ENCODE results near the gene ADARB2. TPM values are rescaled to one million over a fixed set of nuclear protein-coding genes. Genes with fewer than 3 reads are reported as not detected.

ADARB2 gene
- total and polyA plus RNA-seq, 5 donors from 2014 or later, result 0.27 to 2.9 (median 0.69) TPM; not detected in 1

- no peaks in the 10 kb centered on the region for H3K27me3 Mint-ChIP-seq
- no peak overlapping the region for H3K4me3 ChIP-seq (ENCODE audit: low read depth, low read length)
- no peaks in the 10 kb centered on the region for H3K27me3 ChIP-seq (ENCODE audit: control insufficient read depth, insufficient read depth, low read length)
- H3K9me3 Mint-ChIP-seq, result peaks cover 0 to 1% (median 0%) of the 10 kb centered on the region in 7 donors
- DNase-seq (no peak), ATAC-seq (ENCODE audit: low read depth in 2 of 2) (no peak)
- H3K27ac ChIP-seq (ENCODE audit: insufficient read depth, low read length, poor library complexity, severe bottlenecking), result no peak overlapping the region
- H3K9me3 ChIP-seq (ENCODE audit: control insufficient read depth in 2 of 2, low read length in 2 of 2), result no peaks in the 10 kb centered on the region
- no peak overlapping the region for H3K4me3 Mint-ChIP-seq
- H3K36me3 Mint-ChIP-seq, result no peaks in the 10 kb centered on the region
- H3K27ac Mint-ChIP-seq, result peak overlapping the region in 1 of 3 donors; percentile 66
- peaks cover 0 to 5% (median 0%) of the 10 kb centered on the region in 4 donors for H3K4me1 Mint-ChIP-seq
- no peaks in the 10 kb centered on the region for H3K36me3 ChIP-seq (ENCODE audit: control insufficient read depth, insufficient read depth, low read length)
- H3K4me1 ChIP-seq (ENCODE audit: control insufficient read depth, insufficient read depth, low read length, poor library complexity, severe bottlenecking), result no peaks in the 10 kb centered on the region
Measured at GRCh38 chr10:1685699-1686490, 51.4 kb downstream of the ADARB2 start.

- H3K4me1 ChIP-seq (ENCODE audit: control insufficient read depth, insufficient read depth, low read length, poor library complexity, severe bottlenecking), result no peaks in the 10 kb centered on the region
- H3K4me3 Mint-ChIP-seq, result no peak overlapping the region
- H3K27me3 Mint-ChIP-seq, result no peaks in the 10 kb centered on the region
- H3K36me3 Mint-ChIP-seq, result no peaks in the 10 kb centered on the region
- H3K27ac ChIP-seq (ENCODE audit: insufficient read depth, low read length, poor library complexity, severe bottlenecking), result no peak overlapping the region
- H3K4me3 ChIP-seq (ENCODE audit: low read depth, low read length), result no peak overlapping the region
- H3K9me3 ChIP-seq (ENCODE audit: control insufficient read depth in 2 of 2, low read length in 2 of 2), result no peaks in the 10 kb centered on the region
- no peak overlapping the region for H3K27ac Mint-ChIP-seq
- H3K4me1 Mint-ChIP-seq, result peaks cover 0 to 5% (median 0%) of the 10 kb centered on the region in 4 donors
- H3K27me3 ChIP-seq (ENCODE audit: control insufficient read depth, insufficient read depth, low read length), result no peaks in the 10 kb centered on the region
- peaks cover 0 to 1% (median 0%) of the 10 kb centered on the region in 7 donors for H3K9me3 Mint-ChIP-seq
- no peak for DNase-seq
- no peak for ATAC-seq (ENCODE audit: low read depth in 2 of 2)
- no peaks in the 10 kb centered on the region for H3K36me3 ChIP-seq (ENCODE audit: control insufficient read depth, insufficient read depth, low read length)
Measured at GRCh38 chr10:1684991-1685390, 52.3 kb downstream of the ADARB2 start.

GRCh38 chr10:1683649-1684048, 53.7 kb downstream of the ADARB2 start:
- ATAC-seq (ENCODE audit: low read depth in 2 of 2) (no peak), DNase-seq (no peak)
- Histone ChIP-seq H3K4me1 (ENCODE audit: control insufficient read depth, insufficient read depth, low read length, poor library complexity, severe bottlenecking) (no peaks in the 10 kb centered on the region), H3K4me3 (ENCODE audit: low read depth, low read length) (no peak overlapping the region), H3K27me3 (ENCODE audit: control insufficient read depth, insufficient read depth, low read length) (no peaks in the 10 kb centered on the region), H3K27ac (ENCODE audit: insufficient read depth, low read length, poor library complexity, severe bottlenecking) (no peak overlapping the region), H3K9me3 (ENCODE audit: control insufficient read depth in 2 of 2, low read length in 2 of 2) (no peaks in the 10 kb centered on the region), H3K36me3 (ENCODE audit: control insufficient read depth, insufficient read depth, low read length) (no peaks in the 10 kb centered on the region)
- Mint-ChIP-seq H3K9me3 (peaks cover 0 to 1% (median 0%) of the 10 kb centered on the region in 7 donors), H3K4me1 (no peaks in the 10 kb centered on the region), H3K4me3 (no peak overlapping the region), H3K27me3 (no peaks in the 10 kb centered on the region), H3K27ac (no peak overlapping the region), H3K36me3 (no peaks in the 10 kb centered on the region)

- Histone ChIP-seq H3K36me3 (ENCODE audit: control insufficient read depth, insufficient read depth, low read length) (no peaks in the 10 kb centered on the region), H3K4me3 (ENCODE audit: low read depth, low read length) (no peak overlapping the region), H3K9me3 (ENCODE audit: control insufficient read depth in 2 of 2, low read length in 2 of 2) (no peaks in the 10 kb centered on the region), H3K27ac (ENCODE audit: insufficient read depth, low read length, poor library complexity, severe bottlenecking) (no peak overlapping the region), H3K27me3 (ENCODE audit: control insufficient read depth, insufficient read depth, low read length) (no peaks in the 10 kb centered on the region), H3K4me1 (ENCODE audit: control insufficient read depth, insufficient read depth, low read length, poor library complexity, severe bottlenecking) (no peaks in the 10 kb centered on the region)
- H3K4me1 Mint-ChIP-seq, result no peaks in the 10 kb centered on the region
- no peak for ATAC-seq (ENCODE audit: low read depth in 2 of 2)
- no peak overlapping the region for H3K4me3 Mint-ChIP-seq
- no peaks in the 10 kb centered on the region for H3K27me3 Mint-ChIP-seq
- H3K36me3 Mint-ChIP-seq, result no peaks in the 10 kb centered on the region
- H3K9me3 Mint-ChIP-seq, result peaks cover 0 to 1% (median 0%) of the 10 kb centered on the region in 7 donors
- no peak for DNase-seq
- no peak overlapping the region for H3K27ac Mint-ChIP-seq
Measured at GRCh38 chr10:1679821-1680650, 57.3 kb downstream of the ADARB2 start.

GRCh38 chr10:1678084-1678483, 59.2 kb downstream of the ADARB2 start:
- ATAC-seq (ENCODE audit: low read depth in 2 of 2), result no peak
- no peaks in the 10 kb centered on the region for H3K36me3 ChIP-seq (ENCODE audit: control insufficient read depth, insufficient read depth, low read length)
- Mint-ChIP-seq H3K9me3 (peaks cover 0 to 2% (median 0%) of the 10 kb centered on the region in 7 donors), H3K4me1 (no peaks in the 10 kb centered on the region), H3K4me3 (no peak overlapping the region), H3K36me3 (no peaks in the 10 kb centered on the region), H3K27me3 (no peaks in the 10 kb centered on the region), H3K27ac (no peak overlapping the region)
- H3K9me3 ChIP-seq (ENCODE audit: control insufficient read depth in 2 of 2, low read length in 2 of 2), result no peaks in the 10 kb centered on the region
- no peak for DNase-seq
- H3K27ac ChIP-seq (ENCODE audit: insufficient read depth, low read length, poor library complexity, severe bottlenecking), result no peak overlapping the region
- H3K27me3 ChIP-seq (ENCODE audit: control insufficient read depth, insufficient read depth, low read length), result no peaks in the 10 kb centered on the region
- H3K4me3 ChIP-seq (ENCODE audit: low read depth, low read length), result no peak overlapping the region
- H3K4me1 ChIP-seq (ENCODE audit: control insufficient read depth, insufficient read depth, low read length, poor library complexity, severe bottlenecking), result no peaks in the 10 kb centered on the region

- H3K9me3 Mint-ChIP-seq, result peaks cover 0 to 2% (median 0%) of the 10 kb centered on the region in 7 donors
- no peaks in the 10 kb centered on the region for H3K36me3 Mint-ChIP-seq
- H3K27ac Mint-ChIP-seq, result no peak overlapping the region
- no peaks in the 10 kb centered on the region for H3K27me3 Mint-ChIP-seq
- Histone ChIP-seq H3K9me3 (ENCODE audit: control insufficient read depth in 2 of 2, low read length in 2 of 2) (no peaks in the 10 kb centered on the region), H3K27me3 (ENCODE audit: control insufficient read depth, insufficient read depth, low read length) (no peaks in the 10 kb centered on the region), H3K27ac (ENCODE audit: insufficient read depth, low read length, poor library complexity, severe bottlenecking) (no peak overlapping the region), H3K4me1 (ENCODE audit: control insufficient read depth, insufficient read depth, low read length, poor library complexity, severe bottlenecking) (no peaks in the 10 kb centered on the region), H3K4me3 (ENCODE audit: low read depth, low read length) (no peak overlapping the region), H3K36me3 (ENCODE audit: control insufficient read depth, insufficient read depth, low read length) (no peaks in the 10 kb centered on the region)
- DNase-seq (no peak), ATAC-seq (ENCODE audit: low read depth in 2 of 2) (no peak)
- no peak overlapping the region for H3K4me3 Mint-ChIP-seq
- H3K4me1 Mint-ChIP-seq, result no peaks in the 10 kb centered on the region
Measured at GRCh38 chr10:1677307-1677939, 59.9 kb downstream of the ADARB2 start.

- Mint-ChIP-seq H3K27ac (no peak overlapping the region), H3K36me3 (no peaks in the 10 kb centered on the region), H3K4me1 (no peaks in the 10 kb centered on the region), H3K9me3 (peaks cover 0 to 4% (median 0%) of the 10 kb centered on the region in 7 donors), H3K27me3 (no peaks in the 10 kb centered on the region), H3K4me3 (no peak overlapping the region)
- Histone ChIP-seq H3K4me1 (ENCODE audit: control insufficient read depth, insufficient read depth, low read length, poor library complexity, severe bottlenecking) (no peaks in the 10 kb centered on the region), H3K27me3 (ENCODE audit: control insufficient read depth, insufficient read depth, low read length) (no peaks in the 10 kb centered on the region), H3K27ac (ENCODE audit: insufficient read depth, low read length, poor library complexity, severe bottlenecking) (no peak overlapping the region), H3K36me3 (ENCODE audit: control insufficient read depth, insufficient read depth, low read length) (no peaks in the 10 kb centered on the region), H3K9me3 (ENCODE audit: control insufficient read depth in 2 of 2, low read length in 2 of 2) (no peaks in the 10 kb centered on the region), H3K4me3 (ENCODE audit: low read depth, low read length) (no peak overlapping the region)
- ATAC-seq (ENCODE audit: low read depth in 2 of 2), result no peak
- DNase-seq, result no peak
Measured at GRCh38 chr10:1674501-1674900, 62.8 kb downstream of the ADARB2 start.
